GM19043 (cell line): Measurements from ENCODE around the gene ADPRS.

ENCODE experiments used
- ATAC-seq: cut with Tn5 transposase; IDR thresholded peaks from one replicate; pipeline ENCODE4 v1.9.1; 2021; ENCODE audit warnings: low read depth; ENCODE audit not compliant: unreplicated experiment

Gene ADPRS

GRCh38 chr1:36107394-36107793, 18.7 kb downstream of the ADPRS start:
- ATAC-seq, result no peak

DNA sequence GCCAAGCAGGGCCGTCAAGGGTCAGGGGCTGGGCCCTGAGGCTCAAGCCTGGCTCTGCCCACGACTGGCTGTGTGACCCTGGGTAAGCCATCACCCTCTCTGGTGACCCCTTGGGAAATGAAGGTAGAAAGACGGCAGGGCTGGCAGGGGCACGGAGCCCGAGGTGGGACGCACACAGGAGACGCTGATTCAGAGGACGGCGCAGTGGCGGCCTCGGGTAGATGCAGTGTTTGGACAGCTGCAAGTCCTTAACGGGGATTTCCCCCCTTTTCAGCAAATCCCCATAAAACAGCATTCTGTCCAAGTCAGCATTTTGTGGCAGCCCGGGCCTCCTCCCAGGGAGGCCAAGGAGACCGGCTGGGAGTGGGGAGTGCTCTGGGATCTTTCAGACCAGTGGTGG, 19.6 kb downstream of the ADPRS start:
- ATAC-seq, result no peak

DNA sequence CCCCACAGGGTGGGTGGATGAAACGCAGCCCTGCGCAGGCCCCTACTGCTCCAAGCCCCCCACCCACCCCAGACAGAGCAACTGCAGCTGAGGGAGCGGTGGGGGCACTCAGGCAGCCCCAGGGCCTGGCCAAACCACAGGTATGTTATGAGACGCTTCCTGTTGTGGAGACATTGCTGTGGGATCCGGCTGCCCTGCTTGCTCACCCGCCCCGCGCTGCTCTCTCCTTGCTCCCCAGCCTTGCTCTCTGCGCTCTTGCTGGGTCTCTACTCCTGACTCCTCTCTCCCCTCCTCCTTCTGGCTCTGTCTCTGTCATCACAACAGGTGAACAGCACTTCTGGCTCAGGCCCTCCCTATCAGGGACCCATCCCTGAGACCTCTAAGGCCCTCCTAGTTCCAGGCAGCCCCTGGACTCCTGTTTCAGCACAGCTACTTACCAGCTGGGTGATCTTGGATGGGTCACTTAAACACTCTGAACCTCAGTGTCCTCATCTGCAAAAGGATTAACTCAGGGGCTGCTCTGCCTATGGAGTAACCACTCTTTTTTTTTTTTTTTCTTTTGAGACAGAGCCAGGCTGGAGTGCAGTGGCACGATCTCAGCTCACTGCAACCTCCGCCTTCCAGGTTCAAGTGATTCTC, 20.5 kb downstream of the ADPRS start:
- no peak for ATAC-seq

DNA sequence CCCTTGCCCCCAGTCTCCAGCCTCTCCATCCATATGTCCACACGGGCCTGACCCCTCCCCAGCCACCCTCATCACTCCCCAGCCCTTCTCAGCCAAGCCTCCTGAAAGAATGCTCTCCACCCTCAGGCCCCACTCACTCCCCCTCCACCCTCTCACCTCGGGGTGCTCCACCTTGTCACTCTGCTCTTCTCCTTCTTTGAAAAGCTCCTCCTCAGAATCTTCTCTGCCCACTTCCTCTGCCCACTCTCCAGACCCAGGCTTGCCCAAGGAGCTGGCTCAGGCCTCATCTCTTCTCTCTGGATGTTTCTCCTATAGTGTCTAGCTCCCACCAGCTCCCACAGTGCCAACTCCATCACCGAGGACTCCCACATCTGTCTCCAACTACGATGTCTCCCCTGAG, 22.5 kb downstream of the ADPRS start:
- ATAC-seq, result no peak

DNA sequence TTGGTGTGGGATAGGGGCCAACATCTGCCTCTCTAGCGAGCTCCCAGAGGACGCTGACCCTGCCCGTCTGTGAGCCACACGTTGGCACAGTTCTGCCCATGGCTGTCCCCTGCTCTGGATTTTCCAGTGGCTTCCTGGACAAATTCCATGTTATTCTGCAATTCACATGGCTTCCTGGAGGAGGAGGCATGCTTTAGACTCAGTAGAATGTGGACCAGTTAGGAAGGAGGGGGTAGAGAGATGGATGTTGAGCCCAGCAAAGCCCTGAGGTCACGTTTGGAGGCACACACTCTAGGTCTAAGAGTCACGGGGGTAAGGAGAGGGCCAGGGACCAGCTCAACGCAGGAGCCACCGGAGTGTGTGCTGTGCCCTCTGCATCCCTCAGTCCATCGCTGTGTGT, 24.1 kb downstream of the ADPRS start:
- no peak for ATAC-seq

GRCh38 chr1:36114371-36114770, 25.7 kb downstream of the ADPRS start:
- ATAC-seq, result no peak

DNA sequence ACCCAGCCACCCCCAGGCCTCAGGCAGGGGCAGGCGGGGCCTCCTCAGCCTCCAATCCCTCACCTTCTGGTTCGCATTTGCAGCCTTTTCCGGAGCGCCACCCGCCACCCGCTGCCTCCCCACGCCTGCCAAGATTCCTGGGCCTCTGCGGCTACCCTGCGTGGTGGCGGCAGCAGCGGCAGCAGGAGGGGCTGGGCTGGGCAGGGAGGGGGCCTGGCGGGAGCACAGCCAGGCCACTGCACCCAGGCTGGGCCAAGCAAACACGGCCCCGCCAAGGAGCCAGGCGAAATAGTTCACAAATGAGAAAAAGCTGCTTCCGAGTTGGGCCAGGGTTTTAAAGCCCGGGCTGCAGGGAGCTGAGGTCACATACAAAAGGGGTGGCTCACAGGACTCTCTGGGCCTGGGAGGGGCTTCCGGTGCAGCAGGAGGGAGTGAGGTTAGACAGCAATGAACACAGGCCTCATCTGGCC, 26.5 kb downstream of the ADPRS start:
- ATAC-seq, result no peak

GRCh38 chr1:36115931-36116330, 27.2 kb downstream of the ADPRS start:
- ATAC-seq, result no peak

GRCh38 chr1:36116901-36117300, 28.2 kb downstream of the ADPRS start:
- no peak for ATAC-seq

DNA sequence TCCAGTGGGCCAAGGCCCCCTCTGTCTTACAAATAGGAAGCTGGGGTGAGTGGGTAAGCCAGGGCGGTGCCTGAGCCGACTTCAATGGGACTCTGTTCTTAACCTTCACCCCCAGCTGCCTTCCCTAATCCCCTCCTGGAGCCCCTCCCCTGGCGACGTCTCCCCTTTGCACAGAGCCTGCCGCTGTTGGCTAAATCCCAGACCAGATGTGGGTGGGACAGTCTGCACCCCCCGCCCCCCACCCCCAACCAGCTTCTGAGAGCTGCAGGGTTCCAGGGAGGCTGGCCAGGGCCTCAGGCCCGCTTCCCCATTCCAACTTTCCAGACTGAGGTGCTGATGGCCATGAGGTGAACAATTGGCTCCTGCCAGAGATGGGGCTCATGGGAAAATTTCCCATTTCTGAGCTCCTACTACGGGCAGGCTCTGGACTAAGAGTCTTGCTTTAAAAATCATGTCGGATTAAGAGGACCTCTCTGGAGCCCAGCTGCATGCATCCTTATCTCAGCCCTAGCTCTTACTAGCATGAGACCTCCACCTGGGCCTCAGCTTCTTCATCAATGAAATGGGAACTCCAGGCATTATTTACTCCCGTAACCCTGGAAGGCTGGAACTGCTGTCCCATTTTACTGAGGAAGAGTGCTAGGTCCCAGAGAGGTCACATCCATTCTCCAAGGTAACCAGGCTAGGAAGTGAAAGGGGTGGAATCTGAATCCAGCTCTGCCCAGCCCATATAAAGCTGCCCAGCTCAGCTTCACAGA, 29.9 kb downstream of the ADPRS start:
- ATAC-seq, result no peak

DNA sequence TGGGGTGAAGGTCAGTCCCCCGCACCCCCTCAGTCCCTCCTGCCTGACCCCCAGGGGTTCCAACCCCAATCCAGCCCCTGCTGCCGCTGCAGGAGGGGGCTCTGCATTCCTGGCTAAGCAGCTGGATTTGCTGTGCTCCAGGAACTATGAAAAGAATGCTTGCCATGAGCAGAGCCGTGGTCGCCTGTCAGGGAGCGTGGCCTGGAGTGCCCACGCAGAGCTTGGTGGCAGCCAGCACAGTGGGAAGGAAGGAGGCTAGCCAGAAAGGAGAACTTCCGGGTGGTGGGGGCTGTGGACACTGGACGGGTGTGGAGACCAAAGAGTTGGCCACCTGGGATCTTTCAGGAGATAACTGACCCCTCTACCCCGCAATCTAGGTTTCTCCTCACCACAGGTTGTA, 30.8 kb downstream of the ADPRS start:
- no peak for ATAC-seq

DNA sequence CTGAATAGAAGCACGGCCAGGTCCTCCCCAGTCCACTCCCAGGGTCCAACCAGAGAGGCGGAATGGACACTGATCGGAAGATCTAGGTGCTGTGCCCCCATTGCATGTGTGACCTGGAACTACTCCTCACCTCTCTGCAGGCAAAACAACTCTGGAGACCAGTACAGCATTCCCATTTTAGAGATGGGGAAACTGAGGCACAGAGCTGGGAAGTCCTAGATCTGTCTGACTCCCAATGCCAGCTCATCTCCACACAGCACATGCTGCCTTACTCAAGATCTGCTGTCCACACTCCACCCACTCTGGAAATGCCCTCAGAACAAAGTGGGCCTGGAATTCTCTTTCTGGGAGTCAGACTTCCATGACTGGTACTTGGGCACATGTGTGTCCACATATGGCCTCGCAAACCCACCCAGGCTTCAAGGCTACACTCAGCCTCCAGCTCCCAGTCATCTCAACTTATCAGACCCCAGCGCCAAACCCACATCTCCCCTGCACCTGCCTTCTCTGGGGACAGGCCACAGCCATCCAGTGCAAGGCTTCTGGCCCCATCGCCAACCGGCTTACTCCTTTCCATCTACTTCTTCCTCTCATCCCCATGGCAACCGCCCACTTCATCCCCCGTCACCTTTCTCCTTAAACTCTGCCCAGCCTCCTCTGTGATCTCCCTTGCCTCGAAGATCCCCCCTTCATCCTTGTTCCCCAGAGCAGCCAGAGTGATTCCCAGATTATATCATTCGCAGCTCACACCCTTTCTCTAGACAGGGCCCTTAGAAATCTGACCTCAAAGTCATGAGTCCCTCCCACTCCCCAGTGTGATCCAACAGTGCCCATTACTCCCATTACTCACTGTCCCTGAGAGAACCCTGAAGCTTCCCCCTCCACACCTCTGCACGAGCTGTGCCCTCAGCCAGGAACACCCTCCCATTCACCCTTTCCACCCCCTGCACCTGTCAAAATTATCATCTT, 33.7 kb downstream of the ADPRS start:
- ATAC-seq, result no peak

GRCh38 chr1:36123356-36123755, 34.7 kb downstream of the ADPRS start:
- ATAC-seq, result no peak

DNA sequence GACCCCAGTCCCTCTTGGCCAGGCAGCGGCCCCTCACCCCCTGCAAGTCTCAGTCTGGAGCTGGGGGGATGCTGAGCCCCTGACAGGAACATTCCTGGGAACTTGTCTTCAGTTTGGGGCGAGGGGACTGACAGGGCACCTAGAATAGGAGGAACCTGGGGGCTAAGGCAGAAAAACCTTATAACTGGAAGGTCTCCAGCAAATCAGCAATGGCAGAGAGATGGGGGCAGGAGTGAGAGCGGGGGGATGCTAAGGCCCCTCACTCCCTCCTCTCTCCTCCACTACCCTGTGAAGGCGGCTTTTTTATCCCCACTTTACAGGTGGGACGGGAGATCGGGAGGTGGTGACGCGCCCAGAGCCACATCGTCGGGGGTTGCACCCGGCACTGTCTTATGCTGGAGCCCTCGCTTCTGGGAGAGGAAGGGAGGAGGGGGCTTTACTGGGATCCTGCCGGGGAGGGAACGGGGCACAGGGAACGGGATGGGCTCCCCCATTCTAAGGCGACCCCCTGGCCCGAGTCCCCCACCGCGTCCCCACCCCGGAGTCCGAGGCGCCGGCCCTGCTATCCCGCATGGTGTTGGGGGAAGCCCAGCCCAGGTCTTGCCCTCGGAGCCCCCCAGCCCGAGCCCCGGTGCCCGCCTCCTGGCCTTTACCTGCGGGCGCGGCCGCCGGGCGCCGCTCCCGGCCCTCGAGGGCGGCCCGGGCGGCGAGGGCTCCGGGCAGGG, 35.9 kb downstream of the ADPRS start:
- ATAC-seq, result no peak

GRCh38 chr1:36125129-36125991, 36.7 kb downstream of the ADPRS start, which contains the start of gene COL8A2:
Gene COL8A2 (minus strand): TSS chr1:36125222. CDS start chr1:36100242, 24,980 bp downstream.
- ATAC-seq, result no peak

DNA sequence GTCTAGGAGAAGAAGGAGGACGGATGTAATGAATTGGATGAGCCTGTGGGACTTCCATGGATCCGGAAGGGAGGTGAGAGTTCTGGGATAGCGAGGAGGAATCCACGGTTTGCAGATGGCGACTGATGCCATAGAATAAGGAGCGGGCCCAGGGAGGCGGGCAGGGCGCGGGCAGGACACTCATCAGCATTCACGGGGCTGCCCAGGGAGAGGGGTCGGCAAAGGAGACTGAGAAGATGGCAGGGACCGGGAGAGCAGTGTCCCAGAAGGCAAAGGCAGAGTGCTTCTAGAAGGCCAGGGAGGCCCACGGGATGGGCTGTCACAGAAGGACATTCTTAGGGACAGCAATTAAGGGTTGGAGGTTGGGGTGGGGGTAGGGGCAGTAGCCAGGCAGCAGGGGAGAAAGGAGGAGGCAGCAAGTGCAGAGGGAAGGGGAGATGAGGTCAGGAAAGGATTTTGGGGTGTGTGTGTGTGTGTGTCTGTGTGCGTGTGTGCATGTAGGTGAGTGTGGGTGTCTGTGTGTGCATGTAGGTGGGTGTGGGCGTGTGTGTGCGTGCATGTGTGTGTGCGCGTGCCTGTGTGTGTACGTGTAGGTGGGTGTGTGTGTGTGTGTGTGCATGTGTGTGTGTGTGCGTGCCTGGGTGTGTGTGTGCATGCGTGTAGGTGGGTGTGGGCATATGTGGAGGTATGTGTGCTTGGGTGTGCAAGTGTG, 37.5 kb downstream of the ADPRS start:
- ATAC-seq, result no peak

GRCh38 chr1:36126797-36127500, 38.3 kb downstream of the ADPRS start:
- ATAC-seq, result no peak
